Right forelimb (tissue), 1 donor: Measurements from ENCODE around the gene GPS1.

Experiments
- DNase-seq: peaks from one replicate; pipeline ENCODE4 v3.0.0-alpha.2; 2018

GPS1 gene

DNA sequence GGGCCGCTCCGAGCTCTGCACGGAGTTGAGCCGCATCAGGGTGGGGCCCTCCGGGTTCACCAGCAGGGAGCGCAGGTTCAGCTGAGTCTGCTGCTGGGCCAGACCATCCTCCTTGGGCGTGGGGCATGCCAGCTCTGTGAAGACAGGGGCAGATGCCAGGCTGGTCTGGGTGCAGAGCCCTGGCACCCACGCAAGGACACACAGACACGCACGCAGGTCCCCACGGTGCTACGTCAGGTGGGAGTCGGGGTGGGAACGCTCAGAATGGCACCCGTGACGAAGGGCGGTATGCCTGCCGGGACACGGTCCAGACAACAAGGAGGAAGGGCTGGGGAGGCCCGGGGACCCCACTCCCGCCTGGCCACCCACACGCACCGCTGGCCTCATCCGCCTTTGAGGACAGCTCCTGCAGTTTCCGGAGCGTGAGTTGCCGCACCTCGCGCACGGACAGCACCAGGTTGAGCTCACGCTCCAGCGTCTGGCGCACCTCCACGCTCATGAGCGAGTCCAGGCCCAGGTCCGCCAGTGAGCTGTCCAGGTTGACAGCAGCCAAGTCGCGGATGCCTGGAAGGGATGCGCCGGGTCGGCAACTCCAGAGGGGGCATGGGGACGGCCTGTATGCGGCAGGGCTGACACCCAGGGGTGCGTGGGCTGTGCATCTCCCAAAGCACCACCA lies 29.2 kb downstream of the GPS1 start:
- no peak for DNase-seq

DNA sequence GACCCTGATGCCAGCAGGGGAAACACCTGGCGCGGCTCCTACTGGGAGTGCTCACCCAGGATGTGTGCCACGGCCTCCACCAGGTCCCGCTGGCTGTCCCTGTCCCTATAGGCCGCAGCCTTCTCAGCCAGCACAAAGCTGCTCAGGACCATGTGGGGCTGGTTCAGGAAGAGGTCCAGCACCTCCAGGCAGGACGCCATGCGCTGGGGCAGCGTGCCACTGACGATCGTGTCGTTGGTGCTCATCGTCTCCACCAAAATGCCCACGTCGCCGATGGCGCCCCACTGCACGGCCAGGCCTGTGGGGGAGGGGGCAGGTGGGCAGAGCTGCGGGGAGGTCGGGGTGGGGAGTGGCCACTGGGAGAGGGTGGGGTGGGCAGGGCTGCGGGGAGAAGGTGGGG lies 29.8 kb downstream of the GPS1 start:
- DNase-seq, result no peak

DNA sequence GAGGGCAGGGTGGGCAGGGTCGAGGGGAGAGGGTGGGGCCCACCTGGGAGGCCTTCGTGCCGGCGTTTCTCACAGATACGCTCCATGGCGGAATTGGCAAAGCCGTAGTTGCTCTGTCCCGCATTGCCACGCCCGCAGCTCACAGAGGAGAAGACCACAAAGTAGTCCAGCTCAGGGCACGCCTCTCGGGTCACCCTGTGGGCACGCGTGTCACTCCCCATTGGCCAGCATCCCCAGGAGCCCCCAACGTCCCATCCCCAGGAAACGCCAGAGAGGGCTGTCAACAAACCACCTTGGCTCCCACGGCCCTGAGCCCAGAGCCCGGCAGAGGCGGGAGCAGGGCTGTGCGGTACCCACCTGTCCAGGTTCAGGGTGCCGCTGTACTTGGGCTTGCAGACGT lies 30.3 kb downstream of the GPS1 start:
- DNase-seq, result no peak

DNA sequence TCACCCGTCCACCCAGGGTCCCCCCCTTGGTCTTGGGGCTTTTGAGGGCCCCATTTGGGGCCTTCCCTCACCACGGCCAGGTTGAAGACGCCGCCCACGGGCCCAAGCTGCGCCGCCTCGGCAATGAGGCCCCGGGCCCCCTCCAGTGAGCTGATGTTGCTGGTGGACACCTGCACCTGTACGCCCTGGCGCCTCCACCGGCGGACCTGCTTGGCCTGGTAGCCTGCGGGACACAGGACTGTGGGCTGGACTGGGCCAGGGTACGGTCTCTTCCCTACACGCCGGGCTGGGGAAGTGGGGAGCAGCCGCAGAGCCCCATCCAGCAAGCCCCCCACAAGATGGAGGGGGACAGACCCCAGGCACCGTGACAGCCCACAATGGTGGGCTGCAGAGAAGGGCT lies 30.8 kb downstream of the GPS1 start:
- no peak for DNase-seq

DNA sequence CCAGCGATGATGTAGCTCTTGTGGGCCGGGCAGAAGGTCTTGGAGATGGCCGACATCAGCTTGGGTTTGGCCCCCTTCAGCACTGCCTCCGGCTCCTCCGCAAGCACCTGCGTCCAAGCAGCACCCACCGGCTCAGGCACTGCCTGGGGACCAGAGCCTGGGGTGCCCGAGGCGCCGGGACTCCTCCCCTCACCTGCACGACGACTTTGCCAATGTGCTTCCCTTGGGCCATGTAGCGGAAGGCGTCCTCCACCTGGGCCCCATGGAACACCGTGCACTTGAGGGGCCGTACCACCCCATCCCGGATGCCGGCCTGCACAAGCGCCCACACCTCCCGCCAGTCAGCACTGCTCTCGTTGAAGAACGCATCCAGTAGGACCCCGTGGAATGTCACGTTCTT lies 31.3 kb downstream of the GPS1 start:
- DNase-seq, result no peak

DNA sequence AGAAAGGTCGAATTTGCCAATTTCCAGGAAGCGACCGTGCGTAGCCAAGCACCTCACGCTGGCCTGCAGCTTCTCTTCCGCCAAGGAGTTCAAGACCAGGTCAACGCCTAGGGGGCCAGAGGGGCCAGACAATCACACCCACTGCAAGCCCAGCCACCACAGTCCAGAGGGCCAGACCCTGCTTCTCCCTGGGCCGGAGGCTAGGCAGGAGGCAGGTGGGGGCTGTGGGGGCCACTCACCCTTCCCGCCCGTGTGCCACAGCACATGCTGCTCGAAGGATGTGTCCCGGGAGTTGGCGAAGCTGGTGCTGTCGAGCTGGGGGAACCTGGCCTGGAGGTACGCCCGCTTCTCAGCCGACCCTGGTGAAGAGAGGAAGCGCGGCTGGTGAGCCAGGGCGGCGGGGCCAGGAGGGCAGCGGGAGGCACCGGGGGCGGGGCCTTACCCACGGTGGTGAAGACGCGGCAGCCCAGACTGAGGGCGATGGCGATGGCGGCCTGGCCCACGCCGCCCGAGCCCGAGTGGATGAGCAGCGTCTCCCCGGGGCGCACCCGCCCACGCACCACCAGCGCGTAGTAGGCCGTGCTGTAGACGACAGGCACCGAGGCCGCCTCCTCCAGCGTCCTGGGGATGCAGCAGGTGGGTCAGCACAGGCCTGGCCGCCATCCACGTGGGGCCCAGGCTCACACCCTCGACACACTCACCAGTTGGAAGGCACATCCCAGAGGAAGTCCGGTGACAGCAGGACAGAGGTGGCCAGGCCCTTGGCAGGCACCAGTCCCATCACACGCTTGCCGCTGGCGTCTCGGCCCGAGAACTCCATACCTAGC lies 32.0 kb downstream of the GPS1 start:
- DNase-seq, result no peak

DNA sequence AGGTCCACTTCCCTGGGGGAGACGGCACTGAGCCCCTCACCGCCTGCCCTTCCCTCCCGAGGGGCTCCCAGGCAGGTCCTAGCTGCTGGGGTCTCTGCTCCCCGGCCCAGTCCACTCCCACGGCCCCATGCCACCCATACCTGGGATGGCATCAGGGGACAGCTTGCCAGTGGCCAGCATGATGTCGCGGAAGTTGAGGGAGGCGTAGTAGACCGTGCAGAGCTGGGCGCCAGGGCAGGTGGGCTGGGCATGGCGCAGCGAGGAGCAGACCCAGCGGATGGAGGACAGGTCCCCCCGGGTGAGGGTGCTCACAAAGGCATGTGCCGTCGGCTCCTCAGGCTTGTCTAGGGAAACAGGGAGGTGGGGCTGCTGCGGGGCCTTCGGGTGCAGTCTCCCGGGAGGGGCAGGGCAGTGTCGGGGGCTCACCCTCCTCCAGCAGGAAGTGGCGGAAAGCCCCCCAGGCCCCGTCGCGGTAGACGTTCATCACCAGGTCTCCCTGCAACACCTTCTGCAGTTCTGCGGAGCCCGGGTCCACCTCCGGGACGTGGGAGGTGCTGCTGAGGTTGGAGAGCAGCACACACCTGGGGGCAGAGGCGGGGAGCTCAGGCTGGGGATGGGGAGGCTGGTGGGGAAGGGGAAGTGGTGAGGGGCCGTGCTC lies 32.8 kb downstream of the GPS1 start:
- DNase-seq, result no peak

DNA sequence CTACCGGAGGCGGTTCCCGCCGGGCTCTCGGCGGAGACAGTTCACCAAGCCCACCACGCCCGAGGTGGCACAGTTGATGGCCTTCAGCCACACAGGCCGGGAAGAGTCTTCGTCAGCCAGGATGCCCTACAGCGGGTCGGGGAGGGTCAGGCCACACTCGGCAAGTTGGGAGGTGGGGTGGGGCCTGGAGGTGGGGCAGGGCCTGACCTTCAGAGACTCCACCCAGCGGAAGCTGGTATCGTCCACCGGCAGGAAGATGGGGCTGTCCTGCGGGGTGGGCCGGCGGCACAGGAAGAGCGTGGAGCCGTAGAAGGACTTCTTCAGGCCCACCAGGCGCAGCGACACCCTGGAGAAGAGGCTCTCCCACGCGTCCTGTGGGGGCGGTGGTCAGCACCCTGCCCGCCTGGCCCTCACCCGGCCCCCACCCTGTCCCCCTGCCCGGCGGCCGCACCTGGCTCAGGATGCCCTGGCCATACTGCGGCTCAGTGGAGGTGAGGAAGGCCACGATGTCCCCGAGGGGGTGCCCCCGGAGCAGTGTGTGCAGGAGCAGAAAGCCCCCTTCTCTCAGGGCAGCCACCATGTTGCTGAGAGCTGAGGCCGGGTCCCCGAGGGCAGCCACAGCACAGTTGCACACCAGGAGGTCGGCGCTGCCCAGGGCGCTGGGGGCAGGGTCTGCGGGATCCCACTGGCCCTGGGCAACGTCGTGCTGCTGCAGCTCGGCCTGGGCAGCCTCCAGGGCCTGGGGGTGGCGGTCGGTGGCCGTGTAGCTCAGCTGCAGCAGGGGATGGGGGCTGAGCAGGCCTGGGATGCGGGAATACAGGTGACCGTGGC lies 33.5 kb downstream of the GPS1 start:
- DNase-seq, result no peak

DNA sequence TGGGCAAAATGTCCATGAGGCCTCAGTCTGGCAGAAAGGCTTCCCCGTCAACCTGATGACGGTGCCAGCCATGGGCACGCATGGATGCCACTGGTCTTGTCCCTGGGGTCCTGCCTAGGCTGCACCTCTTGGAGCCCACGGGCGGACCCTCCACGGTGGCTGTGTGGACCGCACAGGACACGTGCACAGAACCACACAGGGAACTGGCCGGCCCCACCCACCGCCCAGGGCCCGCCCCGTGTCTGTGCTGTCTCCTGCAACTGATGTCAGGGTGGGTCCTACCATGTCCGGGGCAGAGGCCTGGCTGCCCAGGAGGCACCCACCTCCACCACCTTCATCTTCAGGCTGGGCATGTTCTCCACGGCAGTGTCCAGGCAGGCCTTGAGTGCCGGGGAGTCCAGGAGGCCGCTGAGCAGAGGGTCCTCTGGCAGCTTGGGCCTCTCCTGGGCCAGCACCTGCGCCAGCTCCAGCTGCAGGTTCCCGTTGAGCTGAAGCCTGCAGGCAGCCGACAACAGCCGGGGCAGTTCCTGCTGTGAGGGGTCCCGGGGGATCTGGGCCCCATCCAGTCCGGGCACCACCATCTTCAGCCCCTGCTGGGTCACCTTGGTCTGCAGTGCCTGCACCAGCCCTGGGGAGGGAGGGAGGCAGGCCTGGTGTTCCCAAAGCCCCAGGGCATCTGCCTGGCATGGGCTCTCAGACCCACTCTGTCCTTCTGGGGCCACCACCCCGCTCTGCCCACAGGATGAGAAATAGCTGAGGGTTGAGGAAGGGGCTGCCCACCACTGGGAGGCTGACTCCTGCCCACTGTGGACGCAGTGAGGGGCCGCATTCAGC lies 34.5 kb downstream of the GPS1 start:
- DNase-seq, result no peak

DNA sequence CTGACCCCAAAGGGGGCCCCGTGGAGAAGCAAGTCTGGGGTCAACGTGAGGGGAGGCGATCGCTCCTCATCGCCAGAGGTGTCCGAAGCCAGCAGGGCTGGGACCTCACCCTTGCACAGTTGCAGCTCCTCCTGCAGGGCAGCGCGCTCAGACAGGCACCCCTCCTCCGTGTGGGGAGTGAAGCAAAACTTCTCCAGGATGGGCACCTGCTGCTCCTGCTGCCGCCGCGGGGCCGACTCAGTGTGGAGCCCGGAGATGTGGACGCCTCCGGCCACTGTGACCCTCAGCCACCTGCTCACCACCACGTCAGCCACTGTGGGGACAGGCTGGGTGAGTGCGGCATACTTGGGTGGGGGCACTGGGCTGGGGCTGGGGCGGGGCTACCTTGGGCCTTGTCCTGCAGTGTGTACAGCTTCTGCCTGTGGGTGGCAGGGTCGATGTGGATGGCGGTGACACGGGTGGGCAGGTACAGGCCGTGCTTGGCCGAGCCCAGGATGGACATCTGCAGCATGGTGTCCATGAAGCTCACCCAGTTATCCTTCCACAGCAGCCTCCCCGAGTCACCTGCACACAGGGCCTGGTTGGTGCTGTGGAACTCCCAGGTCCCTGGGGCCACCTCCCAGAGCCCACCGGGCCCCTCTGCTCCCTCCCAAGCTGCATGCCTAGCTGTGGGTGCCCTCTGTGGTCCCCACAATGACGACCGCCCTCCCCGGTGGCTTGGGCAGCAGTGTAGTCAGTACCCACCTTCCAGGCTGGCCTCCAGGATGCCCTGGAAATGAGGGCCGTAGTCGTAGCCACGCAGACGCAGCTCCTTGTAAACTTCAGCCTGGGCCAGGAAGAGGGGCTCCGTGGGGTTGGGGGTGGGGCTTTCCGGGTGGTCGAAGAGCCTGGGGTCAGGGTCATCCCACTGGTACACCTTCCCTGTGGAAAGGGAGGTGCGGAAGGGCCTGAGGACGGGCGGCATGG lies 35.5 kb downstream of the GPS1 start:
- DNase-seq, result no peak

DNA sequence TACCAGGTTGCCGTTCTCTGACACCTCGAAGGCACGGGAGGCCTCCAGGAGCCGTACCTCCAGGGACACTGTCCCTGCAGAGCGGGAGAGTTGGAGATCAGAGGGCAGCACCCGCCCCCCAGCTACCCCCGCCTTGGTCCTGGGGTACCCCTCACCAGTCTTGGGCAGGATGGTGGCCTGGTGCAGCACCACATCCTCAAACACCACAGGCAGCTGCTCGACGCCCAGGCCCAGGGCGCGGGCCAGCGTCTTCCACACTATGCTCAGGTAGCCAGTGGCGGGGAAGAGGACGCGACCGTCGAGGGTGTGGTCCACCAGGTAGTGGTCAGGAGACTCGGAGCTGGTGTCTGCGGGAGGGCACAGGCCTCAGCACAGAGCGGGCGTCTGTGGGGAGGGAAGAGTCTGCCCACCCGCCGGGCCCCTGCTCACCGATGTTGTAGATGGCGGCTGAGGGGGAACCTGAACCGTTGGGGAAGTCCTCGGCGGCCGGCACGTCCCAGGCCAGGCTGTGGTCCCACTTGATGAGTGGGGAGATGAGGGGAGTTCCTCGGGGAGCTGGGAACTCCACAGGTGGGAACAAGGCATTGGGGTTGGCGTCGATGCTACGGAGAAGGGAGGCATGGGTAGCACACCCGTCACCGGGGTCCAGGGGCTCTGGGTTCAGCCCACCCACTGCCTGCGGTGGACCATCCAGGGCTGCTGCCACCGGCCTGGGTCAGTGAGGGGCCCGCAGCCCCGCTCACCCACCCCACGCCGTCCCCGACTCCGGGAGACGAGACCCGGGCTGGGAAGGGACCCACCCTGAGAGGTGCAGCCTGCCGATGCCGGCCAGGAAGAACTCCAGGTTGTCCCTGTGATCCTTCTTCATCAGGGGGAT lies 36.5 kb downstream of the GPS1 start:
- DNase-seq, result no peak

DNA sequence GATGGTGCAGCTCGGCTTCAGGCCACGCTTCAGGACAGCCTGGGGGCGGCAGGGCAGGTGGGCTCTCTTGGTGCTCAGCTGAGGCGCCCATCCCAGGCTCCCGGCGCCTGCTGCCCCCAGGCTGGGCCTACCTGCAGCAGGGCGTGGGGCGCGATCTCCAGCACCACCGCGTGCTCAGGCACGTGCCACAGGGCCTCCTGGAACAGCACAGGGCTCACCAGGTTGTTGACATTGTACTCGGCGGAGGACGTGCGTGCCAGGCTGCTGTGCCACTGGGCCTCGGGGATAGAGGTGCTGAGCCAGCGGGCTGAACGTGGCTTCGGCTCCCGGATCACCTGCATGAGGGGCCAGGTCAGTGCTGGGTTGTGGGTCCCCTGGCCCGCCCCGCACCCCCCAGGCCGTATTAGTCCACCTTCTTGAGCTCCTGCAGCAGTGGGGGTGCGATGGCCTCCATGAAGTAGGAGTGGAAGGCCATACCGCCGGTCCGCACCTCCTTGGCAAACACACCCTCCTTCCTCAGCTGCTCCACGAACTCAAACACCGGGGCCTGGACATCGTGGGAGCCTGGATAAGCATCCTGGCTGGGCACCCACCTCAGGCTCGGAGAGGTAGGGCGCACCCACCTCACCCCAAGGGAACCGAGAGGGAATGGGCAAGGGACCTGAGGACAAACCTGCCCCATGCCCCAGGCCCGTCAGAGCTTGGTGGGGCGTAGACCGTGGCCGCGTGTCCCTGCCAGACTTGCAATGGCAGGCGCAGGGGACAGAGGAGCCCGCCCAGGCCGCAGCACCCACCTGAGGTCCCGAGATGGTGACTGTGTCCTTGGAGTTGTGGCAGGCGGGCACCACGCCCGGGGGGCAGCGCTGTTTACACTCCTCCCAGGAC lies 37.4 kb downstream of the GPS1 start:
- no peak for DNase-seq

DNA sequence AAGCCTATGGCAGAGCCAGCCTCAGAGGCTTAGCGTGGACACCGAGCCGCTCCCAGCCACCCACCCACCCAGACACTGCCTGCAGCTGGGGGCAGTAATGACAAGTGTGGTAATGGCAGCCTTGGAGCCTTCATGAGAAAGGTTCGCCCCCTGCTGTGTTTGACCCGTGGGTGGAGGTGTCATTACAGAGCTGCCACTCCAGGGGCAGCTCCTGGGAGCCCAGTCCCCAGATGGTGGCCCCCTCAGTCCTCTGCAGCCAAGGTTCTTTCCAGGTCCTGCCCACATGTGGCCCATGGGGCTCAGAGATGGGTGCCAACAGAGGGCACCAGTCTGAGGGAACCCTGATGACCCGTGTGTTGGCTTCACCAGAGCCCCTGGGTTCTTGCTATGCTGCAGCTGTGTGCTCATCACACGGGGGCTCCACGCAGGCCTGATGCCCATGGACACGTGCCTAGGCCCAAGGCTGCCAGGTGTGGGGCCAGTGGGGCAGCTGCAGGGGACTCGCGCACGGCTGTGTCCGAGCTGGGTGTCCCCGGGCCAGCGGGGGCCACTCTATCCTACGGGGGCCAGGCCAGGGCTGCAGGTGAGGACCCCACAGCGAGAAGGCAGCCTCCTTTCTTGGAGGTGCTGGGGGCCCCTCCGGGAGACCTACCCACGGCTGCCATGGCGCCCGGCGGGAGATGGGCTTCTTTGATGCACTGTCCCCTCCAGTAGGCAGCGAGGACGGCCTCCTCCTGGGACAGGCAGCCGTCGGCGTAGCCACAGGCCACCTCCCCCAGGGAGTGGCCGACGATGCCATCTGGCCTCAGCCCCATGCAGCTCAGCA lies 38.2 kb downstream of the GPS1 start:
- DNase-seq, result no peak

DNA sequence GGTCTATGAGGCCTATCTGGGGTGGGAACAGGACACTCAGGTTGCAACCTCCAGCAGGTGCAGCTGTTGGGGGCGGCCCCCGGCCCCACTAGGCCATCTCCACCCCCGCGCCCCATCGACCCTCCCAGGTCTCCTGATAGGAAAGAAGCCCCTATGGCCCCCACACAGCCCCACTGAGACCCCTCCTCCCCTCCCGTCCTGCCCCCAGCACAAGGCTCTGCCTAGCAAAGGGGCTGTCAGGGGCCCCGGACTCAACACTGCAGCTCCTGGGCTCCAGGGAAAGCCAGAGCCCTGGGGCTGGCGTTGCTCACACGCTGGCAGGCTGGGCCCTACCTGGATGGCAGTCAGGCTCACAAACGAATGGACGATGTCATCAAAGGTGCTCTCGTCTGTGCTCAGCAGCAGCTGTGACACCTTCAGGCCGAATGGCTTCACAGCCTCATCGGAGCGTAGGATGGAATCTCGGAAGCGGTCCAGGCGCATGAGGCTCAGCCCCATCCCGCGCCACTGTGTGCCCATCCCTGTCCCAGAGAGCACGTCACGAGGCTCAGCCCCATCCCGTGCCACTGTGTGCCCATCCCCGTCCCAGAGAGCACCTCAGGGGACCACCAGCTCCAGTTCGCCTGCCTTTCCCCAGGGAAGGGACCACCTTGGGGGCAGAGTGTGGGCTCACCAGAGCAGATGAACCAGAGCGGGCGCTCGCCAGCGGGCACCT lies 39.0 kb downstream of the GPS1 start:
- DNase-seq, result peak; percentile 18

DNA sequence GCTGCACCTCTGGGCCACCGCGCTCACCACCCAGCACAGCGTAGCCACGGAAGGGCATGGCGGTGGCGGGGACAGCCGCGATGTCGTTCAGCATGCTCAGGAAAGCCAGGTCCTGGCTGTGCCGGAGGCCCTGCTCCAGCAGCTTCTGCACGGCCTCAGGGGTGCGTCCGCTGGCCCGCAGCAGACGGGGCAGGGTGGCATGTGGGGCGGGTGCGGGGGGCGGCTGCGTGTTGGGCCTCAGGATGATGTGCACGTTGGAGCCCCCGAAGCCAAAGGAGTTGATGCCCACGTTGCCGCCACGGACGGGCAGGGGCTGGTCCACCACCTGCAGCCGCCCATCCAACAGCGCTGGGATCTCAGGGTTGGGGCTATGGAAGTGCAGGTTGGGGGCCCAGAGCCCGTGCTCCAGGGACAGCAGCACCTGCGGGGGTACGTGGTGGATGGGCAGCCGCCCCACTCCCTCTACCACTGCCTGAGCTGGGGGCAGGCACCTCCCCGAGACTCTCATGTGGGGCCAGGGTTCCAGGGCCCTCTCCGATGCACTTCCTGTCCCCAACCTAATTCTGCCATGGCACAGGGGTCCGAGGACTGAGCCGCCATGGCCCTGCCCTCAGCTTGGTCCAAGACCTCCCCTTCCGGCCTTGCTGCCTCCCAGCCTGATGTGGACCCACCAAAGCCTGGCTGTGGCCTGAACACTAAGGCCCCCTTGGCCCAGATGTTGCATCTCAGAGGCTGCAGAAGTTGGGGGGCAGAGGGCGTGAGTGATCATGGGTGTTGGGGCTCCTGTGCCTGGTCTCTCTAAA lies 39.8 kb downstream of the GPS1 start:
- peak; percentile 36 for DNase-seq

DNA sequence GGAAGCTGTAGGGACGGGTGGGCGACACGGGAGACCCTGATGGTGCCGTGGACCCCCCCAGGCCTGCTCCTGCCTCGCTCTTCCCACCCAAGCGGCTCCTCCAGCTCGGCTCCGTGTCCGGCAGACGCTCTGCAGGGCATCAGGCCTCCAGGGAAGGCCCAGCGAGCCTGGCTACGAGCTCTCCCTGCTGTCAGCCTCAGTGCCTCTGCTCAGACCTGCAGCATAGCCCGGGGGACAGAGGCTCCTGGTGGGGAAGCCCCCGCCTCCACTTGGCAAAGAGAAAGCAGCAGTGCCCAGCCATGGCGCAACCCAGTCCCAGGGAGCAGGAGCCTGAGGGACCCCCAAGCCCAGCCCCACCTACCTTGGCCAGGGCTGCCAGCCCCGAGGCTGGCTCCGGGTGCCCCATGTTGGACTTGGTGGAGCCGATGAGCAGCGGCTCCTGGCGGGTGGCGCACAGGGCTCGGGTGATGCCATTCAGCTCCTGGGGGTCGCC lies 40.4 kb downstream of the GPS1 start:
- peak; percentile 40 for DNase-seq
